C4-2B (cell line): Measurements from ENCODE around the gene GUCY2F.

Source experiments
- ZFX ChIP-seq: fragments of 450-650 bp; IDR thresholded peaks from 2 replicates; pipeline ENCODE4 v1.6.1; 2017
- TF ChIP-seq, protein P1 (sequence below): fragments of 450-650 bp; conservative IDR thresholded peaks from 2 replicates; pipeline ENCODE4 v1.5.1; 2017; ENCODE audit warnings: mild to moderate bottlenecking

GRCh38 chrX:109350551-109350950 lies 131.3 kb downstream of the GUCY2F start:
- no peak for TF ChIP-seq ZFX
- TF ChIP-seq, protein P1, sequence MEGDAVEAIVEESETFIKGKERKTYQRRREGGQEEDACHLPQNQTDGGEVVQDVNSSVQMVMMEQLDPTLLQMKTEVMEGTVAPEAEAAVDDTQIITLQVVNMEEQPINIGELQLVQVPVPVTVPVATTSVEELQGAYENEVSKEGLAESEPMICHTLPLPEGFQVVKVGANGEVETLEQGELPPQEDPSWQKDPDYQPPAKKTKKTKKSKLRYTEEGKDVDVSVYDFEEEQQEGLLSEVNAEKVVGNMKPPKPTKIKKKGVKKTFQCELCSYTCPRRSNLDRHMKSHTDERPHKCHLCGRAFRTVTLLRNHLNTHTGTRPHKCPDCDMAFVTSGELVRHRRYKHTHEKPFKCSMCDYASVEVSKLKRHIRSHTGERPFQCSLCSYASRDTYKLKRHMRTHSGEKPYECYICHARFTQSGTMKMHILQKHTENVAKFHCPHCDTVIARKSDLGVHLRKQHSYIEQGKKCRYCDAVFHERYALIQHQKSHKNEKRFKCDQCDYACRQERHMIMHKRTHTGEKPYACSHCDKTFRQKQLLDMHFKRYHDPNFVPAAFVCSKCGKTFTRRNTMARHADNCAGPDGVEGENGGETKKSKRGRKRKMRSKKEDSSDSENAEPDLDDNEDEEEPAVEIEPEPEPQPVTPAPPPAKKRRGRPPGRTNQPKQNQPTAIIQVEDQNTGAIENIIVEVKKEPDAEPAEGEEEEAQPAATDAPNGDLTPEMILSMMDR: no peak
